Measurements from ENCODE around the gene HOXB4. TPM values are rescaled to one million over a fixed set of nuclear protein-coding genes. Genes with fewer than 3 reads are reported as not detected.
A peak's percentile ranks its signal among the peaks of the same experiment; 100 is the strongest.

HOXB4 gene
- total RNA-seq, 1 donor = 1.7 TPM

DNA sequence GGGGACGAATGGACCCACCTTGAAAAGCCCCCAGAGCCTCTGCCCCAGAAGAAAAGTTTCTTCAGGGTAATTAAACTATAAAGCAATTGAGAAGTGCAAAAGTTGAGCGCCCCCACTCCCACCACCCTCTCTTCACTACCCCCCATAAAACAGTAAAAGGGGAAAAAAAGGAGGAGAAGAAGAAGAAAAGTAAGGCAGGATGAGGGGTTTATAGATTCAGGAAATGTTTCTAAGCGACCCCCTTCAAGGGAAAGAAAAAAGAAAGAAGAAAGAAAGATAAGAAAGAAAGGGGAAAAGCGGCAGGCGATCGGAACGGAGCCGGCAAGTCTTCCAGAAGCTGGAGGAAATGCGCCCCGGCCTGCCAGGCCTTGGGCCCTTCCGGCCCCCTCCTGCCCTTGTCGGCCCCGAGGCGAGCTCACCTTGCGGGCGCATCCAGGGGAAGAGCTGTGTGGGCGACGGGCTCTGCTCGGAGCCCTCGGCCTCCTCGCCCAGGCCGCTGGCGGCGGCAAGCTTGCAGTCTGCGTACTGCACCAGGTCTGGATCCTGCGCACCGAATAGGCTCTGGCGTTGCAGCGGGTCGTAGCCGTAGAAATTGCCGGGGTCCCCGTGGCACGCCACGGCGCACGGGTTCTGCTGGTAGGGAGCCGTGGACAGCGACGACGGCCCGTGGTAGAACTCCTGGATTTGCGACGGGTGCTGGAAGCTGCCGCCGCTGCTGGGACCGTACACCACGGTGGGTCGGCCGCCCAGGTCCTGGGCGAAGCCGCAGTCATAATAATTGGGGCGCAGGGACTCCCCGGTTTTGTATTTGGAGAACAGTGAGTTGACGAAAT, 35.9 kb upstream of the HOXB4 start:
- TF ChIP-seq, protein P1, sequence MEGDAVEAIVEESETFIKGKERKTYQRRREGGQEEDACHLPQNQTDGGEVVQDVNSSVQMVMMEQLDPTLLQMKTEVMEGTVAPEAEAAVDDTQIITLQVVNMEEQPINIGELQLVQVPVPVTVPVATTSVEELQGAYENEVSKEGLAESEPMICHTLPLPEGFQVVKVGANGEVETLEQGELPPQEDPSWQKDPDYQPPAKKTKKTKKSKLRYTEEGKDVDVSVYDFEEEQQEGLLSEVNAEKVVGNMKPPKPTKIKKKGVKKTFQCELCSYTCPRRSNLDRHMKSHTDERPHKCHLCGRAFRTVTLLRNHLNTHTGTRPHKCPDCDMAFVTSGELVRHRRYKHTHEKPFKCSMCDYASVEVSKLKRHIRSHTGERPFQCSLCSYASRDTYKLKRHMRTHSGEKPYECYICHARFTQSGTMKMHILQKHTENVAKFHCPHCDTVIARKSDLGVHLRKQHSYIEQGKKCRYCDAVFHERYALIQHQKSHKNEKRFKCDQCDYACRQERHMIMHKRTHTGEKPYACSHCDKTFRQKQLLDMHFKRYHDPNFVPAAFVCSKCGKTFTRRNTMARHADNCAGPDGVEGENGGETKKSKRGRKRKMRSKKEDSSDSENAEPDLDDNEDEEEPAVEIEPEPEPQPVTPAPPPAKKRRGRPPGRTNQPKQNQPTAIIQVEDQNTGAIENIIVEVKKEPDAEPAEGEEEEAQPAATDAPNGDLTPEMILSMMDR (IDR thresholded peaks at IDR 0.05; ENCODE audit: insufficient read depth, low read depth, low read length) = no peak
- H3K4me3 ChIP-seq (ENCODE audit: low read depth, low read length) = no peak overlapping the region
- DNase-seq (ENCODE audit: low read depth) = no peak

DNA sequence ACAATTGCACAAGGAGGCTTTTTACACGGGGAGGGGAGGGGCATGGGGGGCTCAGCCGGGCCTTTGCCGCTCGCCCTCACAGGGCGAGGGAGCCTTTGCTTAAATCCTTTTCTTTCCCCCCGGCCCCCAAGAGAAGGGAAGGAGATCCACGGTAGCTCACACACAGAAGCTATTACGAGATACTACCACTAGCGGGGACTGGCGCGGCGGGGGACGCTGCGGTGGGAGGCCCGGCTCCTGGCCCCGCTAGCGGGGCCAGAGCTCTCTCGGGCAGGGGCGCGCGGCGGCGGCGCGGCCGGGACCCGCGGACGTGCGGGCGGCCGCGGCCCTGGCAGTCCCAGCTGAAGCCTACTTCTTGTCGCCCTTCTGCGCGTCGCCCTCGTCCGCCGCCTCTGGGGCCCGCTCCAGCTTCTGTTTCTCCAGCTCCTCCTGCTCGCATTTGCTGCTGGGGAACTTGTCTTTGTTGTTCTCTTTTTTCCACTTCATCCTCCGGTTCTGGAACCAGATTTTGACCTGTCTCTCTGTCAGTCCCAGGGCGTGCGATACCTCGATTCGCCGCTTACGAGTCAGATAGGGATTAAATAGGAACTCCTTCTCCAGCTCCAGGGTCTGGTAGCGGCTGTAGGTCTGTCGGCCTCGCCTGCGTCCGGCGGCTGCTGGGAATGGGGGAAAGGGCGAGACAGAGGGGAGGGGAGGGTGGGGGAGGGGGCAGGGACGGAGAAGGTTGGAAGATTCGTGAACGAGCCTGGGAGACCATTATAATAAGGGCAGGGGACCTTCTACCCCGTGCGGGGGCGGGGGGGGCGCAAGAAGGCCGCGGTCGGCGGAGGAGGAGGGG, 34.9 kb upstream of the HOXB4 start:
- no peak for DNase-seq (ENCODE audit: low read depth)
- peak overlapping the region; percentile 19 for H3K4me3 ChIP-seq (ENCODE audit: low read depth, low read length)
- TF ChIP-seq, protein P1 (IDR thresholded peaks at IDR 0.05; ENCODE audit: insufficient read depth, low read depth, low read length) = no peak

DNA sequence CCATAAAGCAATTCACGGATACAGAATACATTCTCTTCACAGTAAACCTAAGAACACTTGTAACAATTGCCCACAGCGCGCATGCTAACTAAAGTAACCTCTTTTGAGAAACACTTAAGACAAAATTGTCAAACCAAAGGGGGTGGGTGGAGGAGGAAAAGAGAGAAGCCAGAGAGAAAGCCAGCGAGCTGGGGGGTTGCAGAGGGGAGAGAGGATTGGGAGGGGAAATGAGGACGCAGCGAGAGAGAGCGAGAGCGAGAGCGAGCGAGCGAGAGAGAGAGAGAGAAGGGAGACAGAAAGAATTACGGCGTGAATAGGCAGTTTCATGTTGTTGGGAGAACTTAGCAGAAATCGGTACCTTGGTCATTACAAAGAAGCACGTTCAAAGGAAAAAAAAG, 34.3 kb upstream of the HOXB4 start:
- DNase-seq (ENCODE audit: low read depth) = no peak
- TF ChIP-seq, protein P1 (IDR thresholded peaks at IDR 0.05; ENCODE audit: insufficient read depth, low read depth, low read length) = no peak
- H3K4me3 ChIP-seq (ENCODE audit: low read depth, low read length) = no peak overlapping the region

DNA sequence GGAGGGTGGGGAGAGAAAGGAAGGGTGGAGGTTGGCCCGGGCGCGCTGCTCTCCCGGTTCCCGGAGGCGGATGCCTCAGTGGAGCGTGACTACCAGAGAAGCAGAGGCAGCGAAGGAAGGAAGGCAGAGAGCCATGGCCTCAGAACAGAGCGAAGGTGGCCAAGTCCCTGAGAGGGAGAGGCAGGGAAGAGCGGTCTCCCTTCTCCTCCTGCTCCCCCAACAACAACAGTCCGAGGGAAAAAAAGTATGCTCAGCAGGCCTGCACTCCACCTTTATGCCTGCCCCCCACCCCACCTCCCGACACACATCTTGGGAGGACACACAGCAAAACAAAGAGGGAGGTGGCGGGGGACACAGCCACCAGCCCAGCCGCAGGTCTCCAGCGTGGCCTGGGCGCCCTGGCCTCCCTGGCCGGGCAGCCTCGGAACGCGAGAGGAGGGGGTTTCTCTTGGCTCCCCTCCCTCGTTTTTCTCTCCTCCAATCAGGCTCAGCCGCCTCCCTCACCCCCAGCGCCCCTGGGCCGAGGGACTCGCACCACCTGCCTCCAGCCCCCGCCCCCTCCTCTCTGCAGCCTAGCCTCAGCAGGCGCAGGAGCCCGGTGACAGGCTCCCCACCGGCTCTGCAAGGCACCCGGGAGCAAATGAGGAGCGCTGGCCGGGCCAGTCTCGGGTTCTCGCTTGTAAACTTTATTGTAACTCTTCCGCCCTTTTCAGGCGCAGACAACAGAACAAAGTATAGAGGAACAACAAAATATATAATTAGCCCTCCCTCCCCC, 33.7 kb upstream of the HOXB4 start:
- TF ChIP-seq, protein P1 (IDR thresholded peaks at IDR 0.05; ENCODE audit: insufficient read depth, low read depth, low read length) = no peak
- DNase-seq (ENCODE audit: low read depth) = no peak
- H3K4me3 ChIP-seq (ENCODE audit: low read depth, low read length) = no peak overlapping the region

DNA sequence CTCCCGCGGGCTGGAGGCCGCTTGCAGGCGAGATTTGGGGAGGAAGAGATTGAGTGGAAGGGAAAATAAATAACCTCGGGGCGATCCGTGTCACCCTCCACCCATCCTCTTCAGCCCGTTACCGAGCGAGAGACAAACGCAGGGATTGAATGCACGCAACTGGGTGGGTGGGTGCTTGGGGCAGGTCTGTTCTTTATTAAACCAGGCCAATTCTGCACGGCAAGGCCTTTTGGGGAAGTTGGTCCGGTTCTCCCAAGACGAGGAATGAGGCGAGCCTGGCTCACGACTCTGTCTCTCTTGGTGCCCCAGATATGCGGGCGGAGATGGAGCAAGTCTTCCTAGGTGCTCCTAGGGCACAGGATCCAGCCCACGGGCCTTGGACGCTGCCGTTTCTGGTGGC, 33.1 kb upstream of the HOXB4 start:
- TF ChIP-seq, protein P1 (IDR thresholded peaks at IDR 0.05; ENCODE audit: insufficient read depth, low read depth, low read length) = no peak
- no peak for DNase-seq (ENCODE audit: low read depth)
- peak overlapping the region; percentile 65 for H3K4me3 ChIP-seq (ENCODE audit: low read depth, low read length)
